ENCODE measurements around the gene MLLT6. TPM values are rescaled to one million over a fixed set of nuclear protein-coding genes. Genes with fewer than 3 reads are reported as not detected.

MLLT6 gene
- total and polyA plus RNA-seq, 2 of the 13 experiments (the other 11 are each of a cell fraction or from before 2014, with no cell fraction given), result 50.7 to 69.5 TPM

DNA sequence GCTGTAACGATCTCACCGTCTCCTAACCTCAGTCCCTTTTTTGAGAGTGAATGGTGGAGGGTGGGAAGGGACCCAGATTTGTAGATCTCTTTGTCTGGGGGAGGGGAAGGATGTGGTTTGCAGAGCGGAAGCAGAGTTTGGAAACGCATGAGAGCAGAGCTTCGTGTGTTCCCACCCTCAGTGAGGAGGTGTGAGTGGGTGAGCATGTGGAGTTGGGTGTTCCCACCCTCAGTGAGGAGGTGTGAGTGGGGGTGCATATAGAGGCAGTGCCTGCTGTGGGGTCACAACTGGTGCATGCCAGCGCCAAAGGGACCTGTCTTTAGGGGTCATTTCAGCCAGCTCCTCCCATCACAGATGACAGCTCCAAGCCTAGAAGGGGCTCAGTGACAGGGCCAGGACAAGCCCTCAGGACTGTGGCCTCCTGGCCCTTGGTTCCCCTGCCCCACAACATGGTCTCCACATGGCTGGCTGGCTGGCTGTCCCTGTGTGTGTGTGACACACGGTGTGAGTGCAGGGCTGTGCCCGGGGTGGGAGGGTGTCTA is 23.3 kb downstream of the MLLT6 start:
- ChIA-PET CTCF (ENCODE audit: low intra/inter-chr PET ratio, low total read pairs) (no interaction called here), POLR2A (interaction anchor here (0.8 to 3.0 kb wide), 12 partner anchors 9 to 51 kb away, joined by 3 to 29 read pairs (median 6); partner anchors contain the start of genes MLLT6 and PSMB3)
- in situ Hi-C loops (cut with HindIII; ENCODE audit: extremely low pct_ligation_motif_present, low pct_unique_long_range_greater_than_20kb) (no loop called here), intact Hi-C loops (cut with micrococcal nuclease; ENCODE audit: unreplicated experiment) (no loop called here)
- Histone ChIP-seq H3K4me2 (ENCODE audit: low read depth, low read length) (no peak overlapping the region), H2AFZ (ENCODE audit: low read length) (no peak overlapping the region), H3K9ac (ENCODE audit: insufficient read depth, low read depth, low read length) (no peak overlapping the region), H3K9me3 (ENCODE audit: low read length) (no peaks in the 10 kb centered on the region), H3K4me3 (replicated peaks in 1 of 3; ENCODE audit: insufficient read depth in 1 of 3, low read depth in 2 of 3, low read length in 3 of 3) (no peak overlapping the region), H3K27ac (ENCODE audit: extremely low read length, insufficient read depth, low read length) (no peak overlapping the region), H3K27me3 (ENCODE audit: control insufficient read depth in 1 of 2, insufficient read depth in 2 of 2, low read length in 2 of 2) (no peaks in the 10 kb centered on the region), H3K4me1 (ENCODE audit: insufficient read depth, low read length) (peaks cover 39% of the 10 kb centered on the region), H3K79me2 (ENCODE audit: insufficient read depth, low read length) (peaks cover 26% of the 10 kb centered on the region), H3K36me3 (replicated peaks in 1 of 2; ENCODE audit: control insufficient read depth in 1 of 2, insufficient read depth in 2 of 2, low read length in 2 of 2) (peaks cover 17 to 29% of the 10 kb centered on the region in 2 experiments), H4K20me1 (ENCODE audit: insufficient read depth, low read length) (peaks cover 7% of the 10 kb centered on the region; the same call in 1 of the 2 replicates)
- 94% methylated on average over 6 of the region's 8 CpGs for WGBS (ENCODE audit: low lambda C conversion rate)
- ATAC-seq (no peak), FAIRE-seq (no peak), DNase-seq (ENCODE audit: low spot score) (no peak)
- no TSS peak for BruUV-seq (replicated peaks)
- TF ChIP-seq EEA1 (CRISPR knock-in tag; IDR thresholded peaks at IDR 0.05; ENCODE audit: borderline replicate concordance), result no peak
- no peak for TF ChIP-seq GLI4 (CRISPR knock-in tag; IDR thresholded peaks at IDR 0.05; ENCODE audit: borderline replicate concordance)
- no peak for TF ChIP-seq NR2F6 (IDR thresholded peaks at IDR 0.05)
- no peak for TF ChIP-seq NR2F6 (CRISPR knock-in tag; IDR thresholded peaks at IDR 0.05)
- TF ChIP-seq RAD21 (CRISPR knock-in tag; IDR thresholded peaks at IDR 0.05), result no peak
- TF ChIP-seq, protein P1, sequence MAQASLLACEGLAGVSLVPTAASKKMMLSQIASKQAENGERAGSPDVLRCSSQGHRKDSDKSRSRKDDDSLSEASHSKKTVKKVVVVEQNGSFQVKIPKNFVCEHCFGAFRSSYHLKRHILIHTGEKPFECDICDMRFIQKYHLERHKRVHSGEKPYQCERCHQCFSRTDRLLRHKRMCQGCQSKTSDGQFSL (CRISPR knock-in tag; IDR thresholded peaks at IDR 0.05), result peak; percentile 65; the same call in 1 of the 2 replicates
- TF ChIP-seq, protein P2, sequence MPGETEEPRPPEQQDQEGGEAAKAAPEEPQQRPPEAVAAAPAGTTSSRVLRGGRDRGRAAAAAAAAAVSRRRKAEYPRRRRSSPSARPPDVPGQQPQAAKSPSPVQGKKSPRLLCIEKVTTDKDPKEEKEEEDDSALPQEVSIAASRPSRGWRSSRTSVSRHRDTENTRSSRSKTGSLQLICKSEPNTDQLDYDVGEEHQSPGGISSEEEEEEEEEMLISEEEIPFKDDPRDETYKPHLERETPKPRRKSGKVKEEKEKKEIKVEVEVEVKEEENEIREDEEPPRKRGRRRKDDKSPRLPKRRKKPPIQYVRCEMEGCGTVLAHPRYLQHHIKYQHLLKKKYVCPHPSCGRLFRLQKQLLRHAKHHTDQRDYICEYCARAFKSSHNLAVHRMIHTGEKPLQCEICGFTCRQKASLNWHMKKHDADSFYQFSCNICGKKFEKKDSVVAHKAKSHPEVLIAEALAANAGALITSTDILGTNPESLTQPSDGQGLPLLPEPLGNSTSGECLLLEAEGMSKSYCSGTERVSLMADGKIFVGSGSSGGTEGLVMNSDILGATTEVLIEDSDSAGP (CRISPR knock-in tag; IDR thresholded peaks at IDR 0.05; ENCODE audit: borderline replicate concordance), result 0 out of 2 replicates have a peak, but pooled peaks have one; percentile 20
- TF ChIP-seq, protein P3, sequence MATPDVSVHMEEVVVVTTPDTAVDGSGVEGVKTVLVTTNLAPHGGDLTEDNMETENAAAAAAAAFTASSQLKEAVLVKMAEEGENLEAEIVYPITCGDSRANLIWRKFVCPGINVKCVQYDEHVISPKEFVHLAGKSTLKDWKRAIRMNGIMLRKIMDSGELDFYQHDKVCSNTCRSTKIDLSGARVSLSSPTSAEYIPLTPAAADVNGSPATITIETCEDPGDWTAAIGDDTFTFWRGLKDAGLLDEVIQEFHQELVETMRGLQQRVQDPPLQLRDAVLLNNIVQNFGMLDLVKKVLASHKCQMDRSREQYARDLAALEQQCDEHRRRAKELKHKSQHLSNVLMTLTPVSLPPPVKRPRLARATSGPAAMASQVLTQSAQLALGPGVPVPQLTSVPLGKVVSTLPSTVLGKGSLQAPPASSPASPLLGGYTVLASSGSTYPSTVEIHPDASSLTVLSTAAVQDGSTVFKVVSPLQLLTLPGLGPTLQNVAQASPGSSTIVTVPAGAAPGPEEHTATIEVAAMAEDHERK (CRISPR knock-in tag; IDR thresholded peaks at IDR 0.05; ENCODE audit: low read depth), result no peak
- no peak for TF ChIP-seq ZNF143 (CRISPR knock-in tag; IDR thresholded peaks at IDR 0.05)
- TF ChIP-seq RORA (CRISPR knock-in tag; IDR thresholded peaks at IDR 0.05), result no peak
- TF ChIP-seq ZBTB38 (CRISPR knock-in tag; IDR thresholded peaks at IDR 0.05), result 0 out of 2 replicates have a peak, but pooled peaks have one; percentile 27
- no peak for TF ChIP-seq ZFP36L1 (CRISPR knock-in tag; IDR thresholded peaks at IDR 0.05)
- TF ChIP-seq HNRNPL (IDR thresholded peaks at IDR 0.05; ENCODE audit: low read depth, low read length), result 0 out of 2 replicates have a peak, but pooled peaks have one; percentile 19
- 0 out of 2 replicates have a peak, but pooled peaks have one; percentile 29 for TF ChIP-seq ZNF749 (CRISPR knock-in tag; IDR thresholded peaks at IDR 0.05; ENCODE audit: borderline replicate concordance)
- peak; percentile 88 for TF ChIP-seq AGO1 (IDR thresholded peaks at IDR 0.05; ENCODE audit: low read depth, low read length, poor library complexity, severe bottlenecking)
- TF ChIP-seq, protein P4, sequence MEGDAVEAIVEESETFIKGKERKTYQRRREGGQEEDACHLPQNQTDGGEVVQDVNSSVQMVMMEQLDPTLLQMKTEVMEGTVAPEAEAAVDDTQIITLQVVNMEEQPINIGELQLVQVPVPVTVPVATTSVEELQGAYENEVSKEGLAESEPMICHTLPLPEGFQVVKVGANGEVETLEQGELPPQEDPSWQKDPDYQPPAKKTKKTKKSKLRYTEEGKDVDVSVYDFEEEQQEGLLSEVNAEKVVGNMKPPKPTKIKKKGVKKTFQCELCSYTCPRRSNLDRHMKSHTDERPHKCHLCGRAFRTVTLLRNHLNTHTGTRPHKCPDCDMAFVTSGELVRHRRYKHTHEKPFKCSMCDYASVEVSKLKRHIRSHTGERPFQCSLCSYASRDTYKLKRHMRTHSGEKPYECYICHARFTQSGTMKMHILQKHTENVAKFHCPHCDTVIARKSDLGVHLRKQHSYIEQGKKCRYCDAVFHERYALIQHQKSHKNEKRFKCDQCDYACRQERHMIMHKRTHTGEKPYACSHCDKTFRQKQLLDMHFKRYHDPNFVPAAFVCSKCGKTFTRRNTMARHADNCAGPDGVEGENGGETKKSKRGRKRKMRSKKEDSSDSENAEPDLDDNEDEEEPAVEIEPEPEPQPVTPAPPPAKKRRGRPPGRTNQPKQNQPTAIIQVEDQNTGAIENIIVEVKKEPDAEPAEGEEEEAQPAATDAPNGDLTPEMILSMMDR (CRISPR knock-in tag; IDR thresholded peaks at IDR 0.05), result no peak
- TF ChIP-seq ZNF878 (CRISPR knock-in tag; IDR thresholded peaks at IDR 0.05), result no peak
- no peak for TF ChIP-seq ZBTB3 (CRISPR knock-in tag; IDR thresholded peaks at IDR 0.05; ENCODE audit: borderline replicate concordance, low read depth)
- no peak for TF ChIP-seq ZNF557 (CRISPR knock-in tag; IDR thresholded peaks at IDR 0.05)

Data from HepG2 (cell line).